Spleen (tissue), 11 donors: ENCODE results near the gene EXOSC2. TPM values are rescaled to one million over a fixed set of nuclear protein-coding genes. Genes with fewer than 3 reads are reported as not detected.

ENCODE experiments used
- DNase-seq: peaks from one replicate; pipeline ENCODE4 v3.0.0-alpha.2; 2020
- H3K27ac ChIP-seq, 8 donors: fragments of 200-600 bp; sonication (generic) in 7 of 8; 1 replicate in 4 of 8; 2 replicates in 4 of 8; pipeline versions ENCODE4 v1.5.0 to v1.8.0; 2016 to 2021; ENCODE audit warnings: inconsistent platforms in 4 of 8, mild to moderate bottlenecking in 4 of 8, moderate library complexity in 1 of 8
- H3K27me3 ChIP-seq, 7 donors: fragments of 200-600 bp; sonication (generic) in 6 of 7; replicated peaks in 1 of 7; 1 replicate in 4 of 7; 2 replicates in 3 of 7; pipeline versions ENCODE4 v1.5.0 to v1.8.0; 2016 to 2021; ENCODE audit warnings: inconsistent platforms in 3 of 7, mild to moderate bottlenecking in 1 of 7
- H3K36me3 ChIP-seq, 6 donors: fragments of 200-600 bp; sonication (generic) in 5 of 6; 1 replicate in 4 of 6; 2 replicates in 2 of 6; pipeline versions ENCODE4 v1.5.0 to v1.8.0; 2016 to 2021; ENCODE audit warnings: inconsistent platforms in 2 of 6
- H3K4me1 ChIP-seq, 6 donors: fragments of 200-600 bp; sonication (generic) in 5 of 6; 1 replicate in 3 of 6; 2 replicates in 3 of 6; pipeline versions ENCODE4 v1.5.0 to v1.8.0; 2016 to 2021; ENCODE audit warnings: inconsistent platforms in 3 of 6
- H3K4me3 ChIP-seq, 8 donors: fragments of 200-600 bp; sonication (generic) in 7 of 8; 1 replicate in 4 of 8; 2 replicates in 4 of 8; pipeline versions ENCODE4 v1.5.0 to v1.8.0; 2016 to 2021; ENCODE audit warnings: inconsistent platforms in 4 of 8, mild to moderate bottlenecking in 4 of 8, moderate library complexity in 2 of 8
- H3K9me3 ChIP-seq, 8 donors: fragments of 200-600 bp; sonication (generic) in 7 of 8; 1 replicate in 4 of 8; 2 replicates in 4 of 8; pipeline versions ENCODE4 v1.5.0 to v1.8.0; 2016 to 2021; ENCODE audit warnings: inconsistent platforms in 4 of 8
- CTCF ChIP-seq, 11 experiments: fragments of 200-600 bp in 7 of 11; fragments of 450-650 bp in 4 of 11; sonication (generic) in 4 of 11; IDR thresholded peaks in 8 of 11; conservative IDR thresholded peaks in 3 of 11; 1 replicate in 7 of 11; 2 replicates in 4 of 11; pipeline versions ENCODE4 v1.4.0 to v1.8.0; 2016 to 2021; ENCODE audit warnings: antibody characterized with exemption in 11 of 11, inconsistent platforms in 4 of 11, mild to moderate bottlenecking in 1 of 11
- POLR2A ChIP-seq, 3 donors: fragments of 450-650 bp; IDR thresholded peaks; one replicate each; pipeline ENCODE4 v1.5.1; 2017; ENCODE audit warnings: antibody characterized with exemption in 3 of 3, mild to moderate bottlenecking in 1 of 3
- POLR2AphosphoS5 ChIP-seq, 3 donors: sonication (generic); formaldehyde crosslinking; IDR thresholded peaks; one replicate each; pipeline ENCODE4 v1.5.1; 2017; ENCODE audit warnings: antibody characterized with exemption in 3 of 3
- WGBS, 5 donors: extraction: QIAGEN DNeasy Blood & Tissue Kit in 3 of 5; methylation state at CpG; one replicate each; pipeline versions ENCODE4 v1.1.5 to v1.1.7; 2013 to 2018; 5-methylcytosine and 5-hydroxymethylcytosine counted together
- intact Hi-C: fragments of 100-400 bp; cut with DNase I; formaldehyde crosslinking; loops from one replicate; pipeline ENCODE4 v1.15.0; 2023; ENCODE audit warnings: low total_unique reads
- polyA plus RNA-seq, 3 donors: library from polyadenylated mRNA; stranded (reverse); fragments of 200-250 nt; gene quantifications; one replicate each; pipeline ENCODE4 v1.2.1, GENCODE V29; 2013
- small RNA-seq, 4 donors: library from RNA; depleted of rRNA; stranded (forward); fragments of <200 nt; gene quantifications; one replicate each; pipeline ENCODE3, GENCODE V24; 2016
- total RNA-seq, 7 donors: library from RNA; depleted of rRNA in 3 of 7; stranded (reverse); fragments of >200 nt in 3 of 7; fragmentation: NEBNext Ultra II Directional in 4 of 7; extraction: Animal tissue kit (Norgen Biotek cat#: 25700) in 4 of 7; gene quantifications; one replicate each; pipeline versions ENCODE4 v1.1.0 to v1.2.1, GENCODE V29; 2016 to 2021
- donor health status: healthy with polysubstance abuse.
- donor health status: DM: no; HTN: no; CAD: no; lungs with moderate emphysema.
- donor health status: DM: no; HTN: no; CAD: no.
- donor health status: Bipolar disorder and iron deficiency.
- donor health status: healthy.
- donor health status: DM: no; HTN: no; CAD: no.
- donor health status: DM: yes; HTN: yes; CAD: no.

Gene EXOSC2
- total and polyA plus RNA-seq, 10 donors = 16.9 to 34.6 (median 24.8) TPM

- H3K4me1 ChIP-seq = peaks cover 12 to 40% (median 27%) of the 10 kb centered on the region in 6 donors
- DNase-seq = no peak
- H3K4me3 ChIP-seq = no peak overlapping the region
- no peaks in the 10 kb centered on the region for H3K9me3 ChIP-seq
- TF ChIP-seq CTCF (IDR thresholded peaks at IDR 0.05 in 8 of 11, conservative IDR thresholded peaks at IDR 0.05 in 3 of 11) (no peak), POLR2A (IDR thresholded peaks at IDR 0.05) (no peak), POLR2AphosphoS5 (IDR thresholded peaks at IDR 0.05) (no peak)
- no peak overlapping the region for H3K27ac ChIP-seq
- H3K36me3 ChIP-seq = no peaks in the 10 kb centered on the region
- no peaks in the 10 kb centered on the region for H3K27me3 ChIP-seq
- 91 to 97% (median 96%) methylated on average over 7 of the region's 7 CpGs for WGBS, 5 donors
- intact Hi-C loops = no loop called here
Measured at GRCh38 chr9:130751631-130752355, 58.2 kb downstream of the EXOSC2 start.

Small RNAs within 50 kb of the gene (small RNA-seq; reads per million reads assigned to genes)
- gene AL359092.1 = 0 reads per million in 4 donors

Other genes starting within 250 kb of the EXOSC2 start
- 10 to 100 TPM; 15.4 to 37.4 (median 26.8) TPM for gene ASS1, start 248.8 kb upstream of the EXOSC2 start, total RNA-seq
- 10 to 100 TPM; 17.1 to 27.0 (median 24.8) TPM for gene ASS1, start 248.8 kb upstream of the EXOSC2 start, polyA plus RNA-seq
- gene FUBP3, start 114.2 kb upstream of the EXOSC2 start, total RNA-seq = 10 to 100 TPM; 26.9 to 46.1 (median 39.8) TPM
- gene FUBP3, start 114.2 kb upstream of the EXOSC2 start, polyA plus RNA-seq = 10 to 100 TPM; 14.7 to 21.0 (median 19.4) TPM
- not detected for gene PRDM12, start 29.2 kb upstream of the EXOSC2 start, total RNA-seq
- under 1 TPM in 2 of 3 donors, not detected in 1; 0.06 to 0.07 TPM for gene PRDM12, start 29.2 kb upstream of the EXOSC2 start, polyA plus RNA-seq
- 10 to 100 TPM; 36.2 to 76.7 (median 55.5) TPM for gene ABL1, start 141.5 kb downstream of the EXOSC2 start, total RNA-seq
- 10 to 100 TPM in 2 of 3 donors, 1 to 10 TPM in 1; 9.7 to 17.0 (median 11.5) TPM for gene ABL1, start 141.5 kb downstream of the EXOSC2 start, polyA plus RNA-seq
- not detected for gene QRFP, start 203.0 kb downstream of the EXOSC2 start, total RNA-seq
- gene QRFP, start 203.0 kb downstream of the EXOSC2 start, polyA plus RNA-seq = under 1 TPM in 2 of 3 donors, not detected in 1; 0.13 to 0.16 TPM
- gene FIBCD1, start 245.5 kb downstream of the EXOSC2 start, total RNA-seq = under 1 TPM in 4 of 7 donors, not detected in 3; 0.26 to 0.51 (median 0.44) TPM
- under 1 TPM; 0.02 to 0.35 (median 0.06) TPM for gene FIBCD1, start 245.5 kb downstream of the EXOSC2 start, polyA plus RNA-seq